NCI-H524 treated with DMSO at 0.1 percent for 48 hours (cell line): ENCODE results near the gene CPA5.

ENCODE experiments used
- DNase-seq: peaks from one replicate; lab custom pipeline; 2025; lab: John Stamatoyannopoulos, UW

Gene CPA5

DNA sequence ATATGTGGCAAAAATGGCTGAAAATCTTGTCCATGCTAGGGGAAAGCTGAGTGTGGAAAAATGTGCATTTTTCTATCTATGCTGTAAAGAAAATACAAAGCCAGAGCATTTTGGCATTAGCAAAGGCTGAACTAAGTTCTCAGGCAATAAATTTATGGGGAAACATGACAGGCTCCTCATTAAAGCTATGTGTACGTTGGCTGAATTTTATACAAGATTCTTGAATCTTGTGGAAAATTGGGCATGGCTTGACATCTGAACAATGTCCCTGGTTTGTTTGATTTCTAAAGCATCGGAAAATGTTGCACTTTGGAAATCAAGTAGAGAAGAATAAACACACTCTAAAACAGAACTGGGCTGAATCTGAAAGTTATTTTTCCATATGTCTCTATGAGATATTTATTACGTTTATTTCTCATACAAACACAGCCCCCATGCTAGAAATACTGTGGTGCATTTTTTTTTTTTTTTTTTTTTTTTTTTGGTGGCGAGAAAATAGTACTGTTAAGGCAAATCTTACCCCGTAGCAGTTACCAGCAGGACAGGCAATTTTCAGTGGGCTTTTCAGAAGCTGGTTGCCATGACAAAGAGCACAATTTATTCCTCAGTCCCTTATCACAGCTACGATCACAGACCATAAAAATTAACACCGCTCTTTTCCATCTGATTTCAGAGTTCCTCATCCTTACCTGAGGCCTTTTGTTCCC, 52.6 kb downstream of the CPA5 start:
- DNase-seq: no peak

DNA sequence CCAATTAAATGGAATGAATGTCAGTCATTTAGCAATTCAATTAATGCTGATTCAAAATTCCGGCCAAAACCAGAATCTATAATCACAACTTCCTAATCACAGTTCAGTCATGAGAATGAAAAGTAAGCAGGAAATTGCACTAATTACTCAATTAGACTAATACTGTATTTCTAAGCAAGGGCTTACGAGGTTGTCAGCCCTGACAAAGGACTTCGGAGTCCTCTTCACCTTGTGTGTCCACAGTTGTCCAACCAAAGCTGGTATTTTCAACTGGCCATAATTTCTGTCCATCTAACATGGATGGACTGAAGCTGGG, 53.1 kb downstream of the CPA5 start:
- no peak for DNase-seq

- DNase-seq: no peak
These were observed 54.0 kb downstream of the CPA5 start for GRCh38 chr7:130398526-130399090.

DNA sequence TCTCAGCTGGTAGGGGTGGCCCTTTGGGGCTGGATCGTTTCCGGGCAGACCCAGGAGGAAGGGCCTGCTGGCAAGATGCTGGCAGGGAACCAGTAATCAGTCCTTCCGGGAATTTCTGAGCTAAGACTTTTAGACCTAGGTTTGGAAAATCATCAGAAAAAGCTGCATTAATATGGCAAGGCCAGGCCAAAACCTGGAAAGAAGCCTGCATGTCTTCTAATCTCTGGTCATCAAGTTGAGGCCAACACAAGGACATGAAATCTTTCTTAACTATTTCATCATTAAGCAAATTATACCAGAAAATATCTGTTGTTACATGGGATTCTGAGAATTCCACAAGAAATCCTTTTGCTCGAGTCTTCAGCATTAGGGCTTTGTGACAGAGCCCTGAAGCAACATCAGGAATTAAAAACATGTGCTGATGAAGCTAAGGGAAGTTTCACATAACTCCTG, 55.5 kb downstream of the CPA5 start:
- DNase-seq: no peak

- DNase-seq: no peak
These were observed 56.5 kb downstream of the CPA5 start for GRCh38 chr7:130401101-130401500.

- no peak for DNase-seq
These were observed 57.0 kb downstream of the CPA5 start for GRCh38 chr7:130401578-130401977.

GRCh38 chr7:130405003-130405402, 60.4 kb downstream of the CPA5 start:
- no peak for DNase-seq

DNA sequence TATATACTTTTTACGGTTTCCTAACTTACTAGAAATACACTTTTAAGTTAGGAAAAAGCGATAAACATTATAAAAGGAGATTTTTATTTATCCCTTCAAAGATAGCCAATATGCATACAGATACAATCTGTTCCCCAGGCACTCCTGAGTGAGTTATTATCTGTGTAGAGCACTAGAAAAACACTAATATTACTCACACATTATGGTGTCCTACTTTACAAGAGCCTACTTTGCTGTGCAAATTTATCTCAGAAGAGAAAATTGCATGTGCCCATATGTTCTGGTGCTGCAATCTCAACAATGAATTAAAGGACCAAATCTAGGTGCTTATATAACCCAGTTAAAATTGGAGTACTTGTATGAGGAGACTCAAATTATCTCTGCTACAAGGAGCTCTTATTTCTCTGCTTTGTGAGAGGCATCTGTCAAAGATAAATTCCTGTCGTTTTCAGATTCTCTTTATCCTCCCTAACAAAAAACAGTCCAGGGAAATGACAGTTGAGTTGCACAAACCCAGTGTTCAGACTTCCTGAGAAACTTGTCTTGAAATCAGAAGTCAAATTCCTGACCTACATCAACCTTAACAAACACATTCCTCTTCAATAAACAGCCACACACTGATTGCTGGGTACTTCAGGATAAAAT, 64.6 kb downstream of the CPA5 start:
- peak; percentile 98 for DNase-seq

DNA sequence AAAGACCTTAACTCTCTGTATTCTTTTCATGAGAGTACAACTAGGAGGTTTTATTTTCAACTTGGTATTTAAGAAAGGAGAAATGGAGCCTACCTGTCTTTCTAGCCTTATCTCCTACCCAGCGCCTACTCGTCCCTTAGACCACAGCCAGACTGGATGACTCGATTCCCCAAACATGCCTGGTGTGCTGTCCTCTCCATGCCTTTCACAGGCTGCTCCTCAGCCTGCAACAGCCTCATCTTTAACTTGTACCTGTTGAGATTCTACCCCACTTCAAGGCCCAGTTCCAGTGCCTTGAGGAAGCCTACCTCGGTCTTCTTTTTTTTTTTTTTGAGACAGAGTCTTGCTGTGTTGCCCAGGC, 65.1 kb downstream of the CPA5 start:
- no peak for DNase-seq

- no peak for DNase-seq
These were observed 66.4 kb downstream of the CPA5 start for GRCh38 chr7:130410868-130411541.

DNA sequence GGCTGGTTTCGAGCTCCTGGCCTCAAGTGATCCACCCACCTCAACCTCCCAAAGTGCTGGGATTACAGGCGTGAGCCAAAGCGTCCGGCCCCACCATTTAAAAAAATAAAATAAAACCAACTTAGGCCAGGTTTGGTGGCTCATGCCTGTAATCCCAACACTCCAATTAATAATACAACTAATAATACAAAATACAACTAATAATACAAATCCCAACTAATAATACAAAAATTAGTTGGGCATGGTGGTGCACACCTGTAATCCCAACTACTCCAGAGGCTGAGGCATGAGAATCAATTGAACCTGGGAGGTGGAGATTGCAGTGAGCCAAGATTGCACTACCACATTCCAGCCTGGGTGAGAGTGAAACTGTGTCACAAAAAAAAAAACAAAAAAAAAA, 68.6 kb downstream of the CPA5 start:
- no peak for DNase-seq

DNA sequence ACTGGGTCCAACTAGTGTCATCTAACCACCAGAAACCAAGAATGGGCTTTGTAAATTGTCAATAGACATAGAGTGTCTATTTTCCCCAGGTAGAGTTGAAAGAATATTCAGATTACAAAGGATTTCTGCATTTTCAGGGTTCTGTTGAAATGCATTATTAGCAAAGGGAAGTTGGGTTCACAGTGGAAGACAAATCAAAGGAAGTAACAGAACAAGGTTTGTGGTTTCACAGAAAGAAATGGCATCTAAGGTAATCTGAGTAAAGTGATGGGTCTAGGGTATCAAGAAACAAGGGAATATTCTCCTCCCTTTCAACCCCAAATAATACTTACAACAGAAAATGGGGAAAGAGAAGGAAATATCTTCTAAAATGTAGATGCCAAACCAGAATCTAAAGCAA, 70.4 kb downstream of the CPA5 start:
- DNase-seq: no peak

- DNase-seq: no peak
These were observed 72.6 kb downstream of the CPA5 start for GRCh38 chr7:130417213-130417612.

- DNase-seq: no peak
These were observed 73.7 kb downstream of the CPA5 start for GRCh38 chr7:130418306-130418705.
